Stimulated activated CD4-positive, alpha-beta T cell treated with anti-CD3 and anti-CD28 coated beads, Interleukin-2, amount 100 ng/mL, for 48 hours (primary cell): Measurements from ENCODE around the gene STYXL1.
A peak's percentile ranks its signal among the peaks of the same experiment; 100 is the strongest.
"Not testable (repeated sequence)": the region's sequence is repeated elsewhere in the genome, so short reads cannot be mapped to it uniquely, and the experiment has no call there.

Experiments used
- DNase-seq, 2 donors: peaks; one replicate each; pipeline ENCODE4 v3.0.0-alpha.2; 2020

STYXL1 gene

GRCh38 chr7:76065016-76065612 lies 17.3 kb upstream of the STYXL1 start:
- DNase-seq, result no peak

- no peak for DNase-seq
These were observed 16.6 kb upstream of the STYXL1 start for GRCh38 chr7:76064208-76064970.

- no peak for DNase-seq
These were observed 15.7 kb upstream of the STYXL1 start for GRCh38 chr7:76063525-76063924.

GRCh38 chr7:76063114-76063513 lies 15.3 kb upstream of the STYXL1 start:
- no peak for DNase-seq

- DNase-seq, result no peak
These were observed 14.5 kb upstream of the STYXL1 start for GRCh38 chr7:76062254-76062653.

- no peak for DNase-seq
These were observed 13.0 kb upstream of the STYXL1 start for GRCh38 chr7:76060842-76061241.

- DNase-seq, result not testable (repeated sequence)
These were observed 10.9 kb upstream of the STYXL1 start for GRCh38 chr7:76058745-76059144.

GRCh38 chr7:76057813-76058145 lies 10.0 kb upstream of the STYXL1 start:
- no peak for DNase-seq

- DNase-seq, result no peak
These were observed 9.5 kb upstream of the STYXL1 start for GRCh38 chr7:76057103-76057812.

GRCh38 chr7:76056241-76056640 lies 8.4 kb upstream of the STYXL1 start:
- DNase-seq, result no peak

GRCh38 chr7:76054123-76055120 lies 6.6 kb upstream of the STYXL1 start:
- no peak for DNase-seq

- DNase-seq, result no peak
These were observed 5.7 kb upstream of the STYXL1 start for GRCh38 chr7:76053461-76053860.

GRCh38 chr7:76052681-76053080 lies 4.9 kb upstream of the STYXL1 start:
- DNase-seq, result not testable (repeated sequence)

- no peak for DNase-seq
These were observed 4.0 kb upstream of the STYXL1 start for GRCh38 chr7:76051840-76052239.

- DNase-seq, result no peak
These were observed 2.7 kb upstream of the STYXL1 start for GRCh38 chr7:76050545-76050944.

GRCh38 chr7:76049295-76049694 lies 1.5 kb upstream of the STYXL1 start:
- no peak for DNase-seq

GRCh38 chr7:76048668-76048988 lies 828 bp upstream of the STYXL1 start:
- peak in 1 of 2 donors; percentile 10 for DNase-seq

- no peak for DNase-seq
These were observed 442 bp downstream of the STYXL1 start for GRCh38 chr7:76047305-76047810.

- no peak for DNase-seq
These were observed 3.4 kb downstream of the STYXL1 start for GRCh38 chr7:76044375-76044865.

- no peak for DNase-seq
These were observed 7.7 kb downstream of the STYXL1 start for GRCh38 chr7:76040126-76040525.

- DNase-seq, result no peak
These were observed 10.5 kb downstream of the STYXL1 start for GRCh38 chr7:76037310-76037709.

GRCh38 chr7:76031964-76032363 lies 15.8 kb downstream of the STYXL1 start:
- no peak for DNase-seq

- not testable (repeated sequence) for DNase-seq
These were observed 18.1 kb downstream of the STYXL1 start for GRCh38 chr7:76029682-76030081.
